GM21717 (cell line): ENCODE measurements around the gene RWDD1.

Experiments
- ATAC-seq: cut with Tn5 transposase; IDR thresholded peaks from one replicate; pipeline ENCODE4 v1.9.1; 2021; ENCODE audit warnings: mild to moderate bottlenecking, moderate library complexity; ENCODE audit not compliant: unreplicated experiment

Gene RWDD1

GRCh38 chr6:116570856-116571682, at the start of gene RWDD1:
TSS of gene RWDD1 (plus strand) at chr6:116571504. CDS start at chr6:116571583, 79 bp downstream.
- ATAC-seq = peak; percentile 98

GRCh38 chr6:116522896-116523295, 48.4 kb upstream of the RWDD1 start:
- no peak for ATAC-seq

- ATAC-seq = no peak
Measured at GRCh38 chr6:116524236-116524635, 47.1 kb upstream of the RWDD1 start.

GRCh38 chr6:116528133-116528532, 43.2 kb upstream of the RWDD1 start:
- no peak for ATAC-seq

GRCh38 chr6:116528780-116529179, 42.5 kb upstream of the RWDD1 start:
- no peak for ATAC-seq

GRCh38 chr6:116529466-116530290, 41.6 kb upstream of the RWDD1 start:
- ATAC-seq = no peak

GRCh38 chr6:116530436-116530835, 40.9 kb upstream of the RWDD1 start:
- ATAC-seq = no peak

GRCh38 chr6:116531675-116532570, 39.4 kb upstream of the RWDD1 start:
- peak; percentile 76 for ATAC-seq

GRCh38 chr6:116533233-116533957, 37.9 kb upstream of the RWDD1 start:
- ATAC-seq = no peak

GRCh38 chr6:116535109-116535508, 36.2 kb upstream of the RWDD1 start:
- no peak for ATAC-seq

GRCh38 chr6:116536216-116536621, 35.1 kb upstream of the RWDD1 start:
- ATAC-seq = no peak

- ATAC-seq = no peak
Measured at GRCh38 chr6:116542426-116542825, 28.9 kb upstream of the RWDD1 start.

- ATAC-seq = no peak
Measured at GRCh38 chr6:116543149-116543548, 28.2 kb upstream of the RWDD1 start.

GRCh38 chr6:116545651-116546050, 25.7 kb upstream of the RWDD1 start, which contains the start of gene TRAPPC3L:
TSS of gene TRAPPC3L (minus strand) at chr6:116545684. CDS start at chr6:116545514, 170 bp downstream.
- ATAC-seq = no peak

GRCh38 chr6:116547358-116547757, 23.9 kb upstream of the RWDD1 start:
- no peak for ATAC-seq

- no peak for ATAC-seq
Measured at GRCh38 chr6:116550796-116551195, 20.5 kb upstream of the RWDD1 start.

GRCh38 chr6:116553451-116553850, 17.9 kb upstream of the RWDD1 start, which contains the start of gene CALHM4:
TSS of gene CALHM4 (plus strand) at chr6:116553751. CDS start at chr6:116553794, 43 bp downstream.
- no peak for ATAC-seq

GRCh38 chr6:116556065-116556464, 15.2 kb upstream of the RWDD1 start:
- ATAC-seq = no peak

GRCh38 chr6:116556814-116557415, 14.4 kb upstream of the RWDD1 start:
- no peak for ATAC-seq

- ATAC-seq = no peak
Measured at GRCh38 chr6:116557893-116558292, 13.4 kb upstream of the RWDD1 start.
